ENCODE measurements around the gene PPAN.

Gene PPAN

DNA sequence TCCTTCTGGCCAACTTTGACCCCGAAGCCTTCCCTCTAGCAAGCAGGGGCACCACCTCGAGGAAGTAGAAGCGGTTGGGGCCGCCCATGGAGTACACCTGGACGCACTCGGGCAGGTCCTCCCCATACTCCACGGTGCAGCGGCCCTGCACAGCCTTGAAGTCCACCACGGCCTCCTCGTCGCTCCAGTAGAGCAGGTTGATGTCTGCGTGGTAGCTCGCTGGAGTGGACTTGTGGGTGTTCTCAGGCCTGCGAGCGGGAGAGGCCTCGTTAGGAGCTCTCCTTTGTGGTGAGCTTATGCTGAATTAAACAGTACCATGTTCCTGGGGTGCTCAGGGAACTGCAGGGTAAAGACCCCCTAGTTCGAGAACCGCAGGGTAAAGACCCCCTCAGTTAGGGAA is 35.8 kb downstream of the PPAN start:
- H3K27ac ChIP-seq (ENCODE audit: low read length), result no peak overlapping the region
- H3K4me1 ChIP-seq (ENCODE audit: control insufficient read depth, insufficient read depth, low read length), result no peaks in the 10 kb centered on the region
- no CpG with 5 or more reads among the region's 18 CpGs for WGBS (ENCODE audit: insufficient coverage, insufficient read length)
- DNase-seq (ENCODE audit: low read depth, low spot score), result no peak
- no peaks in the 10 kb centered on the region for H3K27me3 ChIP-seq (ENCODE audit: control insufficient read depth, insufficient read depth, low read length)
- H3K9me3 ChIP-seq (ENCODE audit: control insufficient read depth, insufficient read depth, low read length), result no peaks in the 10 kb centered on the region
- H3K4me3 ChIP-seq (ENCODE audit: low read length), result no peak overlapping the region
- H3K36me3 ChIP-seq (ENCODE audit: control insufficient read depth, insufficient read depth, low read length), result peaks cover 75% of the 10 kb centered on the region

DNA sequence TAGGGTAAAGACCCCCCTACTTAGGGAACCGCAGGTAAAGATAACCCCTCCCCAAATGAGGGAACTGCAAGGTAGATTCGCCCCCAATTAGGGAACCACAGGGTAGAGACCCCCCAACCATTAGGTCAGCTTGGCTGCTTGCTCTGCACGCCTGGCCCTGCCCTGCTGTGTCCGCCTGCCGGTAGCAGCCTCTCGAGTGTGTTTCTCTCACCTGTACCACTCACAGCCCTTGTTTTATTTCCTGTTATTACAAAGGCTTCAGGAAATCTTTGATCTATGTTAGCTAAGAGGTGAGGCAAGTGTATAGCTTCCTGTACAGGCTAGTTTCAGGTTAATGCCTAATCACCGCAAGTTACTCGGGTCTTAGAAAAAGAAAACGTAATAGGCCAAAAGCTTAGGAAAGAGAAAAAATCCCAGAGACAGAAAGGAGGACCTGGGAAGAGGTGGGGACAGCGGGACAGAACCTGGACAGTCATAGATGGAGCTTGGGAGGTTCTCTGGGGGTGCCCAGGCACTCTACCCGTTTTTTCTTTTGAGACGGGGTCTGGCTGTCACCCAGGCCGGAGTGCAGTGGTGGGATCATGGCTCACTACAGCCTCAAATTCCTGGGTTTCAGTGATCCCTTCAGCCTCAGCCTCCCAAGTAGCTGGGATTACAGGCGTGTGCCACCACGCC is 36.7 kb downstream of the PPAN start:
- Histone ChIP-seq H3K4me3 (ENCODE audit: low read length) (no peak overlapping the region), H3K27me3 (ENCODE audit: control insufficient read depth, insufficient read depth, low read length) (no peaks in the 10 kb centered on the region), H3K27ac (ENCODE audit: low read length) (no peak overlapping the region), H3K9me3 (ENCODE audit: control insufficient read depth, insufficient read depth, low read length) (no peaks in the 10 kb centered on the region), H3K4me1 (ENCODE audit: control insufficient read depth, insufficient read depth, low read length) (no peaks in the 10 kb centered on the region), H3K36me3 (ENCODE audit: control insufficient read depth, insufficient read depth, low read length) (peaks cover 66% of the 10 kb centered on the region)
- no CpG with 5 or more reads among the region's 15 CpGs for WGBS (ENCODE audit: insufficient coverage, insufficient read length)
- no peak for DNase-seq (ENCODE audit: low read depth, low spot score)

DNA sequence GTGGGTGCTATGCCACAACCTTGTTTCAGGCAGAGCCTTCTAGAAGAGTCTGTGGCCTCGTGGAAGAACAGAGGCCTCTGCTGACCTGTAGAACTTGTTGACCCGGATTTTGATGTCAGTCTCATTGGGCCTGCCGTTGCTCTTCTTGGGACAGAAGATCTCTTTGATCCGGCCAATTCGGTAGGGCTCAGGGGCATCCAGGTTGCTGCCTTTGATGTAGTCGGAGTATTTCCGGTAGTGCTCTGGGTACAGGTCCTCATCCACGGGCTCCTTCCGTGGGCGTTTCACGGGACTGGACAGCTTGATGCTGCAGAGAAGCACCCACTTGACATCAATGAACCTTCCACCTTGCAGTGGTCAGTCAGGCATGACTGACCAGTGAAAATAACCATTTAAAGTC is 37.5 kb downstream of the PPAN start:
- H3K4me3 ChIP-seq (ENCODE audit: low read length), result no peak overlapping the region
- H3K4me1 ChIP-seq (ENCODE audit: control insufficient read depth, insufficient read depth, low read length), result no peaks in the 10 kb centered on the region
- WGBS (ENCODE audit: insufficient coverage, insufficient read length), result no CpG with 5 or more reads among the region's 11 CpGs
- no peak for DNase-seq (ENCODE audit: low read depth, low spot score)
- H3K36me3 ChIP-seq (ENCODE audit: control insufficient read depth, insufficient read depth, low read length), result peaks cover 61% of the 10 kb centered on the region
- no peaks in the 10 kb centered on the region for H3K27me3 ChIP-seq (ENCODE audit: control insufficient read depth, insufficient read depth, low read length)
- no peak overlapping the region for H3K27ac ChIP-seq (ENCODE audit: low read length)
- no peaks in the 10 kb centered on the region for H3K9me3 ChIP-seq (ENCODE audit: control insufficient read depth, insufficient read depth, low read length)

DNA sequence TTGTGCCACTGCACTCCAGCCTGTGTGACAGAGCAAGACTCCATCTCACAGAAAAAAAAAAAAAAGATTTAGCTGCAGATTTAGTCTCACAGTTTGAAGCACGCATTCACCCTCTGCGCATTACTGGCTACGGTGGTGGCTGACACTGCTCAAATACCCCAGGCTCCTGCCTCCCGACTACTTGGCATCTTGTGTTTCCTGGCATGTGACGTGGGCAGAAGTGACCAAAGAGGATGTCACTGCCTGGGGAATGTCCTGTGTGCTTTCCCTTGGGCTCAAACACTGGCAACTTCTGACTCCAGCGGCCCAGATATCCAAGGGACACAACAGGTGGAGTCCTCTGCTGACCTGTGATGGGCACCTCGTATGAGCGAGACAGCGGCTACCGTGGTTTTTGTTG is 38.2 kb downstream of the PPAN start:
- Histone ChIP-seq H3K27me3 (ENCODE audit: control insufficient read depth, insufficient read depth, low read length) (no peaks in the 10 kb centered on the region), H3K4me3 (ENCODE audit: low read length) (no peak overlapping the region), H3K27ac (ENCODE audit: low read length) (no peak overlapping the region), H3K36me3 (ENCODE audit: control insufficient read depth, insufficient read depth, low read length) (peaks cover 60% of the 10 kb centered on the region), H3K4me1 (ENCODE audit: control insufficient read depth, insufficient read depth, low read length) (no peaks in the 10 kb centered on the region), H3K9me3 (ENCODE audit: control insufficient read depth, insufficient read depth, low read length) (no peaks in the 10 kb centered on the region)
- WGBS (ENCODE audit: insufficient coverage, insufficient read length), result no CpG with 5 or more reads among the region's 10 CpGs
- no peak for DNase-seq (ENCODE audit: low read depth, low spot score)

DNA sequence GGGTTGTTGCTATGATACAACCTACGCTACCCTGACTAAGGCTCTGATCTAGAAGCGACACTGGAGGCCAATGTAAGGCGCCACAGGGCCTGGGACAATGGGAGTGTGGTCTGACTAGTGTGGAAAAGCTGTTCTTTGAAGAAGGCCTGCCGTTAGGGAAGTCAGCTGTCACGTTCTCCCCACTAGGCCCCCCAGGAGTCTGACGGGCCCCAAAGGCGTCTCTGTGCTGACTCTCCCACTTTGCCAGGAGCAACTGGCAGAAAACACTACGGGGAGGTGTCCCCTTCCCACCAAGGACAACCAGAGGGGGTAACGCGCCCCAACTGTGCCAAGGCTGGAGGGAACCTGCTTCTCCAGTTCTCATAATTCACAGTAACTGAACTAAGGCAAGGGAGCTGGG is 38.9 kb downstream of the PPAN start:
- DNase-seq (ENCODE audit: low read depth, low spot score), result no peak
- Histone ChIP-seq H3K36me3 (ENCODE audit: control insufficient read depth, insufficient read depth, low read length) (peaks cover 62% of the 10 kb centered on the region), H3K4me3 (ENCODE audit: low read length) (no peak overlapping the region), H3K27me3 (ENCODE audit: control insufficient read depth, insufficient read depth, low read length) (no peaks in the 10 kb centered on the region), H3K4me1 (ENCODE audit: control insufficient read depth, insufficient read depth, low read length) (no peaks in the 10 kb centered on the region), H3K27ac (ENCODE audit: low read length) (no peak overlapping the region), H3K9me3 (ENCODE audit: control insufficient read depth, insufficient read depth, low read length) (no peaks in the 10 kb centered on the region)
- no CpG with 5 or more reads among the region's 10 CpGs for WGBS (ENCODE audit: insufficient coverage, insufficient read length)

DNA sequence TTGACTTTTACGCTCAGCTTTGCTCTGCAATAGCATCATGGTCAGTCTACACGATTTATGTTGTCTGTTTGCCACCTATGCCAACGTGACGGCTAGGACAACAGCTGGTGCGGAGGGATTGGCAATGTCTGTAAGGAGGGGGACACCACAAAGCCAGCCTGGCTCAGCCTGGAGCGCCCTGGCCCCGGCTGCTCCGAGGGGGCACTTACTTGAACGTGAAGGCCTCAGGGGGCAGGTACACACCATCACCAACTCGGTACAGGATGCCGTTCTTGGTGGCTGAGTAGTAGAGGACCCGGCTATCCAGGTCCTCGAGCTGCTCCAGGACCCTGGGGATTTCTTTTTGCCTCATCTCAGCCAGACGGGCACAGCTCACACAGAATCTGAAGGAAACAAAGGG is 40.0 kb downstream of the PPAN start:
- H3K9me3 ChIP-seq (ENCODE audit: control insufficient read depth, insufficient read depth, low read length), result no peaks in the 10 kb centered on the region
- H3K4me1 ChIP-seq (ENCODE audit: control insufficient read depth, insufficient read depth, low read length), result no peaks in the 10 kb centered on the region
- no peak for DNase-seq (ENCODE audit: low read depth, low spot score)
- no peaks in the 10 kb centered on the region for H3K27me3 ChIP-seq (ENCODE audit: control insufficient read depth, insufficient read depth, low read length)
- H3K4me3 ChIP-seq (ENCODE audit: low read length), result no peak overlapping the region
- H3K36me3 ChIP-seq (ENCODE audit: control insufficient read depth, insufficient read depth, low read length), result peaks cover 64% of the 10 kb centered on the region
- WGBS (ENCODE audit: insufficient coverage, insufficient read length), result no CpG with 5 or more reads among the region's 14 CpGs
- H3K27ac ChIP-seq (ENCODE audit: low read length), result no peak overlapping the region

DNA sequence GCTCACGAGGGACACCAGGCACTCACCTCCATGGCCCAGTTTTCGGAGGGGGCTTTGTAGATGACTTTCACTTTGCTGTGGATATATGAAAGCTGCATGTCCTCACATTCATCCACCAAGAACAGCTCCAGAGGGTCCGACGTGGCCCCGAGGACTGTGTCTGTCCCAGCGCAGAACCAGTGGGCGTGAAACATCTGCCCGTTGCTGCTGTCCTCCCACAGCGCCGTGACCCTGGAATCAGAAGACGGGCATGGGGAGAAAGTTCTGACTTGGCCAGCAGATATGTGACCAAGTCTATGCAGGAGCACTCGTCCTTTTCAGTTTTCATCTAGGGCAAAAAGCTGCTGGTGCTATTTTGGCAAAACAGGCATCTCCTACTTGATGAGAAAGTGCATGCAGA is 43.3 kb downstream of the PPAN start:
- H3K36me3 ChIP-seq (ENCODE audit: control insufficient read depth, insufficient read depth, low read length), result peaks cover 58% of the 10 kb centered on the region
- no peak overlapping the region for H3K27ac ChIP-seq (ENCODE audit: low read length)
- no CpG with 5 or more reads among the region's 12 CpGs for WGBS (ENCODE audit: insufficient coverage, insufficient read length)

DNA sequence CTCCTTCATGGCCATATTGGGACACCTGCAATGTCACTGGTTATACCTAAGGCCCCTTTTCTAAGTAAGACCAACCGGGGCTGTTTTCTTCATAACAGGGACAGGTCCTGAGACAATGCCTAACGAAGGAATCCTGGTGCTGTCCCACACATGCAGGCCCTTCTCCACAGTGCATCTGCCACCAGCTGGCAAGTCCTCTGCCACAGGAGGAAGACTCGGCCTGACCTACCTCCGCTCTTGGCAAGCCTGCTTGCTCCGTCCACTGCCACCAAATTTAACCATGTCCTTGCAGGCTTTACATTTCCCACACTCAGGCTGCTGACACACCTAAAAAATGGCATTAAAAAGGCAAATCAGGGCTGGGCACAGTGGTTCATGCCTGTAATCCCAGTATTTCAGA is 45.4 kb downstream of the PPAN start:
- WGBS (ENCODE audit: insufficient coverage, insufficient read length), result no CpG with 5 or more reads among the region's 5 CpGs
- no peak for DNase-seq (ENCODE audit: low read depth, low spot score)

More for the DNA sequence above, 43.3 kb downstream of the PPAN start:
- DNase-seq (ENCODE audit: low read depth, low spot score), result no peak
- H3K4me1 ChIP-seq (ENCODE audit: control insufficient read depth, insufficient read depth, low read length), result no peaks in the 10 kb centered on the region
- no peaks in the 10 kb centered on the region for H3K9me3 ChIP-seq (ENCODE audit: control insufficient read depth, insufficient read depth, low read length)
- H3K27me3 ChIP-seq (ENCODE audit: control insufficient read depth, insufficient read depth, low read length), result no peaks in the 10 kb centered on the region; the same call in 1 of the 2 replicates
- H3K4me3 ChIP-seq (ENCODE audit: low read length), result no peak overlapping the region

DNA sequence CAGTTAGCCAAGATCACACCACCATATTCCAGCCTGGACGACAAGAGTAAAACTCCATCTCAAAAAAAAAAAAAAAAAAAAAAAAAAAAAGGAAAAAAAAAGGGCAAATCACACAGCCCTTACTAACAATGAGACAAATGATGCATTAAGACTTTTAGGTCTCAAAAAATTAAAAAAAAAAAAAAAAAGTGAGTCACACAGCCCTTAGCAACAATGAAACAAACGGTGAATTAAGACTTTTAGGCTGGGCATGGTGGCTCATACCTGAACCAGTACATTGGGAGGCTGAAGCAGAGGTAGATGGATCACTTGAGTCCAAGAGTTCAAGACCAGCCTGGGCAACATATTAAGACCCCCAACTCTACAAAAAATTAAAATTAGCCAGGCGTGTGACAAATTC is 45.9 kb downstream of the PPAN start:
- no peaks in the 10 kb centered on the region; the same call in 1 of the 2 replicates for H3K27me3 ChIP-seq (ENCODE audit: control insufficient read depth, insufficient read depth, low read length)
- WGBS (ENCODE audit: insufficient coverage, insufficient read length), result no CpG with 5 or more reads among the region's 3 CpGs
- H3K4me3 ChIP-seq (ENCODE audit: low read length), result no peak overlapping the region
- no peak for DNase-seq (ENCODE audit: low read depth, low spot score)
- H3K9me3 ChIP-seq (ENCODE audit: control insufficient read depth, insufficient read depth, low read length), result no peaks in the 10 kb centered on the region
- H3K27ac ChIP-seq (ENCODE audit: low read length), result no peak overlapping the region
- H3K4me1 ChIP-seq (ENCODE audit: control insufficient read depth, insufficient read depth, low read length), result no peaks in the 10 kb centered on the region
- H3K36me3 ChIP-seq (ENCODE audit: control insufficient read depth, insufficient read depth, low read length), result peaks cover 64% of the 10 kb centered on the region

More for the DNA sequence above, 45.4 kb downstream of the PPAN start:
- Histone ChIP-seq H3K4me1 (ENCODE audit: control insufficient read depth, insufficient read depth, low read length) (no peaks in the 10 kb centered on the region), H3K4me3 (ENCODE audit: low read length) (no peak overlapping the region), H3K27ac (ENCODE audit: low read length) (no peak overlapping the region), H3K9me3 (ENCODE audit: control insufficient read depth, insufficient read depth, low read length) (no peaks in the 10 kb centered on the region), H3K36me3 (ENCODE audit: control insufficient read depth, insufficient read depth, low read length) (peaks cover 60% of the 10 kb centered on the region), H3K27me3 (ENCODE audit: control insufficient read depth, insufficient read depth, low read length) (no peaks in the 10 kb centered on the region; the same call in 1 of the 2 replicates)

DNA sequence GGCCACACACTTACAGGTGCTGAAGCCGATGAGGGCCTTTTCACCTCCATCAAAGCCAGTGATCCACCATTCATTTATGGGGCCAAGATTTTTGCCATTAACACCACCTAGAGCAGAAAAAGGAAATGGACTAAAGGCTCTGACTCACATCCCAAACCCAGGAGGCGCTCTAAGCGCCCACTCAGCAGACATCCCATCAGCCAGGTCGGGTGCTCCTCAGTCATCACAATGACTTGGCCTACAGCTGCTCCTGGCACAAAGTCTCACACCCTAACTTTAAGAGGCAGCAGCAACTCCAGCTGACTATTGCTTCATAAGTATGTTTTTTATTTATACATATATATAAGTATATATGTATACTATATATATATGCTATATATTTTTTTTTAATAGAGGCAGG is 49.7 kb downstream of the PPAN start:
- Histone ChIP-seq H3K4me1 (ENCODE audit: control insufficient read depth, insufficient read depth, low read length) (no peaks in the 10 kb centered on the region), H3K36me3 (ENCODE audit: control insufficient read depth, insufficient read depth, low read length) (peaks cover 72% of the 10 kb centered on the region), H3K27me3 (ENCODE audit: control insufficient read depth, insufficient read depth, low read length) (no peaks in the 10 kb centered on the region; the same call in 1 of the 2 replicates), H3K9me3 (ENCODE audit: control insufficient read depth, insufficient read depth, low read length) (no peaks in the 10 kb centered on the region), H3K27ac (ENCODE audit: low read length) (no peak overlapping the region), H3K4me3 (ENCODE audit: low read length) (no peak overlapping the region)
- DNase-seq (ENCODE audit: low read depth, low spot score), result no peak
- no CpG with 5 or more reads among the region's 4 CpGs for WGBS (ENCODE audit: insufficient coverage, insufficient read length)

DNA sequence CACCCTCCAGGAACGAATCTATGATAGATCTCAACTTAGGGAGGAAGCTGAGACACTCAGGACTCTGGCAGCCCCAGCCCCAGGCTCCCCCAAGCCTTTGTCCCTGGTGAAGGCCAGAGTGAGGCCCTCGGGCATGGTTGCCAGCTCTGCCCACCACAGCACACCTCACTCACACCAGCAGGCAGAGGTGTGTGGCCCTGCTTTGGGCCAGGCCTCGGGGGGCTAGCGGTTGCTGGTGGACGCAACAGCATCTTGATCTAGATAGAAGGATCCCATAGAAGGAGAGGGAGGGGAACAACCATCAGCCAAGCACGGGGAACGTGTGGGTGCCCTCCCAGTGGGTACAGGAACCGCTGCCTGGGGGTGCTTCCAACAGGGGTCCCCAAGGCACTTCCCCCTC is 51.9 kb downstream of the PPAN start:
- Histone ChIP-seq H3K36me3 (ENCODE audit: control insufficient read depth, insufficient read depth, low read length) (peaks cover 69% of the 10 kb centered on the region), H3K4me1 (ENCODE audit: control insufficient read depth, insufficient read depth, low read length) (no peaks in the 10 kb centered on the region), H3K9me3 (ENCODE audit: control insufficient read depth, insufficient read depth, low read length) (no peaks in the 10 kb centered on the region), H3K27ac (ENCODE audit: low read length) (no peak overlapping the region), H3K4me3 (ENCODE audit: low read length) (no peak overlapping the region), H3K27me3 (ENCODE audit: control insufficient read depth, insufficient read depth, low read length) (no peaks in the 10 kb centered on the region)
- WGBS (ENCODE audit: insufficient coverage, insufficient read length), result no CpG with 5 or more reads among the region's 8 CpGs
- DNase-seq (ENCODE audit: low read depth, low spot score), result no peak

All from iPS DF 6.9 (cell line).